ENCODE measurements around the gene SAAL1.
A peak's percentile ranks its signal among the peaks of the same experiment; 100 is the strongest.

The SAAL1 gene

DNA sequence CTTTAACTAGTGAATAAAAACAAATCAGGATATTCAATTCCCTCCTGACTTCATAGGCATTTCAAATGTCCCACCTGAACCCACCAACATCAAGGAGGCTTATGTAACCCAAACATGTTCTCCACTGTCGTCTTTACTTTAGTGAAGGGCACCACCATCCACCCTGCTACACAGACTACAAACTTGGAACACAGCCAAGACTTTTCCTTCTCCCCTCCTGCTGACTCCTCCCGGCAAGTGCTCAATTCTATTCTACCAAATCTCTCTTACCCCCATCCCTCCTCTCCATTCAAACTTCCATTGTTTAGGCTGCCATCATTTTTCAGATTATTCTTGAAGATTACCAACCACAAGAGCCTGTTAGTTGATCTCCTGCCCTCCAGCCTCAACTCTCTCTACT, 24.3 kb downstream of the SAAL1 start:
- no peak for DNase-seq

DNA sequence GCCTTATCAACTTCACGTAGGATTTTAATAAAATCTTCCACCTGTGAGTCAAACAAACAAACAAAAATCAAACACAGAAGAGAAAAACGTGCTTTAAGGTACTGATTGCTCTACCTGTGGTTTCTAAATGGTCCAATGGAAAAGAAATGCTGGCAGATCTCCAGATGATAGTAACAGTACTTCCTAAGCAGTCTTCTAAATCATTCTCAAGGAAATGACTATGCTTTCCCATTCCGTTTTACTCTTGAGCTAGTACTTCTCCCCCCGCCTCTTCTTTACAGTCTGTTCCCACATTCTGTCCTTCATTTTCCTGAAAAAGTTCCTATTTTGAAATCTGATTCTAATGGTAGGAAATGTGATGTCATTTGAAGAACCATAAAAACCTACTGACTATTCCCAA, 25.4 kb downstream of the SAAL1 start:
- DNase-seq: no peak

DNA sequence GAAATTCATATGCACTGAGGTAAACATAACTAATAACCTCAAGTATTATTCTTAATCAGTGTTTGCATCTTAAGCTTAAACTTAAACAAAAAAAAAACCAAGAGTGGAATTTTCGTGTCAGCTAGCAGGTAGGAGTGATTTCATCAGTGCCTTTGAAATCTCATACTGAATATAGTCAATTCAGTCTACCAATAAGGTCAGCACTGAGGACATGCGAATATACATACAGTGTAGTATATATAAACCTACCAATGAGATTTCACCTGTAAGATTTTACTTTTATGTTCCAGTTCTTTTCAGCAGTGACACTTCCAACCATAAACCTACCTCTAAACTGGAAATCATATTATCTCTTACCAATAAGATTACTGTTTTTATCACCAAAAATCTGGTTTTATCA, 27.0 kb downstream of the SAAL1 start:
- DNase-seq: no peak

DNA sequence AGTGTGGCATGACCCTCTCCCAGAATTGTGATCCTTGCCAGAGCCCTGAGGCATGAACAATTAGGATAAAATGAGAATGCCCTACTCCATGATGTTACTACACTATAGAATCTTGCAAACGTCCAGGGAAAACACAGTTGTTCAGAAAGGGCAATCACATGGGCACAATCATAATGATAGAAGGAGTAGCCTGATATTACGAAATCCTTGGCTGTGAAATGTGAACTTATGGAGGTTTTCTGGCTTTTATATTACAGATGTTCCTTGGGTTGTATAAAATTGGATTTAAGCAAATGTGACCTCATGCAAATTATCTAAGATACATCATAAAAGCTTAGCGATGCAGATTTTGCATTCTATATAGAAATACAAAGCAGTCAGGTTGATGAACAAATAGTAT, 30.4 kb downstream of the SAAL1 start:
- DNase-seq: no peak

DNA sequence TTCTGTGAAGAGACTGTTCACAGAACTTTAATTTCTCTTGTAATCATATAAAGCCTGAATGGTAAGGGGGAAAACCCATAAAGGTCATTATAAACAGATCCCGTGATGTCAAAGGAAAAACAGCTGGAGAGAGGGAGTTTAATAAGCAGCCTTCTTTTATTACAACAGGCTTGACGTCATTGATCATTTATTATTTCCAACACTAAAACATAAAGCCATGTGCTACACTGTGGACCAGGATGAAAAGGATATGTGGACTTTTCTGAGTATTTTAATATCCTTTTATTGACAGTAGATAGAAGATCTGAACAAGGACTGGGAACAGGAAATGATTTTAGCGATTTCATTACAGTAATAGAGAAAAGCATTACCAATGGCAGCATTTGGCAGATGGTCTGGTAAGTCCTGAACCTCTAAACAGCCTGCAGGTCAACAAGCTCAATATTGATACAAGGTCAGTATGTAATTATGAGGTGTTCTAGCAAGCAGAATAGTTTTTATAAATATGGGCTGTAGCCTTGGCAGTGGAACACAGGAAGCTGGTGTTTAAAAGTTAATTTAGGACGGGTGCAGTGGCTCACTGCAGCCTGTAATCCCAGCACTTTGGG, 34.7 kb downstream of the SAAL1 start:
- no peak for DNase-seq

DNA sequence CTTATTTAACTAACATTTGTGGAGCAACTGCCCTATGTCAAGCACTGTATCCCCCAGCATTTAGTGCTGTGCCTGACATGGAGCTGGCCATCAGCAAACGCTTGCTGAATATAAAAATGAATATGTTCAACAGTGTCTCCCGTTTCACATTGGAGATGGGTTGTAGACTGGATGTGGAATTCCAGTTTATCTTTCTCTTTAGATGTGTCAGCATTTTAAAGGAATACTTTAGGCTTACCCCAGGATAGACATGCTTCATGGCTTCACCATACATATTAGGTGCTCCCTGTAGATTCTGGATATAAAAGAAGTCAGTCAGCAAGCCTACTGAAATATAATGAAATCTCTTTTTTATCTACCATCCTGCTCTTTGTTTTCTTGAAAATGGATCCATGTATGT, 38.5 kb downstream of the SAAL1 start:
- DNase-seq: no peak

DNA sequence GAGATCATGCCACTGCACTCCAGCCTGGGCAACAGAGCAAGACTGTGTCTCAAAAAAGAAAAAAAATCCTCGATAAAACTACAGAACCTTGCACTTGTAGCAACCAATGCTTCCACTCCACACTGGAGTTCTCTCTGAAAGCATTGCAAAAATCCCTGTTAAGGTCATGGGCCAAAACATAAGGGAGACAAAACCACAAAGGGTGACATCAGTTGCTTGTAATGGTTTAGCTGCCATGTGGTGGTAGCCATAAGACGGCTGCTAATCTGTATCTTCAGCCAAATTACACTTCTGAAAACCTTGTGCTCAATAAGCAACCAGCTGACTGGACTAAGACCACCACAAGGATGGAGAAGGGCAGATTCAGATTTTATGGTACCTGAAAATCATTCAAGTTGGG, 39.3 kb downstream of the SAAL1 start:
- DNase-seq: no peak

DNA sequence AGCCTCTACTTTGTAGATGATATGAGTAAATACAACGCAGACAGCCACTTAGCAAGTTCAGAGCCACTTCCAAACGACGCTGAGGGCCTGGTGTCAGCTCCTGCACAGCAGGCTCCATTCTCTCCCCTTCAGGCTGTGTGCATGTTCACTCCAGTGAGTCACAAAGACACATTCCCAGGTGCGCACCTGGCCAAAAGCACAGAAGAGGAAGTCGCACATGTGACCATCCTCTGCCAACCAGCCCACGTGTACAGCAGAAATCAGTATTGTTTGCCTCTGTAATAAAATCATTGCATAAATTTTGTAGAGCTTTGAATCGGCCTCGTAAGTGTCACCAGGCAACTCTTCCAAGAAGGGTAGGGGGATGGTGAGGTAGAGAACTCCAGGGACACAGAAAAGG, 40.3 kb downstream of the SAAL1 start:
- DNase-seq: peak; percentile 15

DNA sequence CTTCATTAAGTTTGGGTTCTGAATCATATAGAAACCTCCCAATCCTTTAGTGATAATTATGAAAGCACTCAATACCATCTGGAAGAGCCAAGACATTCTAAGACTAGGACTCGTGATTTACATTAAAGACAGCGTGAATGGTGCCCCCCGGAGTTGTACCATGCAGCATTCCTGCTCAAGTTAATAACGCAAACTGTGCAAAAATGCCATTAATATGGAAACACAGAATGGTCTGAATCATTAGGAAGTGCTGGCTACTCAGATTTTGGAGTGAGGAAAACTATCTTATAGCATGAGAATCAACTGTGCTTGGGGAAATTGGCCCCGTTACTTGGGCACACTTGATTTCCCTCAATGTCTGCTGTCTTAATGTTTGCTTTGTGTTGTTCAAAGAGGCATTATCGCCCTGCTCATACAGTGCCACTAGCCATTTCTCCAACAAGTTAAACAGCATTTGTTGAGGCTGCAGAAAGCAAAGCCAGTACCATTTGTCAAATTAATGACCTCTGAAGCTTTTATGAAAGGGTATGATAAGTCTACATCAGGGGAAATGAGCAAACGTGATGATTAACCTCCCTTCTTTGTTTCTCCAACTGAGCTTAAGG, 41.3 kb downstream of the SAAL1 start:
- no peak for DNase-seq

DNA sequence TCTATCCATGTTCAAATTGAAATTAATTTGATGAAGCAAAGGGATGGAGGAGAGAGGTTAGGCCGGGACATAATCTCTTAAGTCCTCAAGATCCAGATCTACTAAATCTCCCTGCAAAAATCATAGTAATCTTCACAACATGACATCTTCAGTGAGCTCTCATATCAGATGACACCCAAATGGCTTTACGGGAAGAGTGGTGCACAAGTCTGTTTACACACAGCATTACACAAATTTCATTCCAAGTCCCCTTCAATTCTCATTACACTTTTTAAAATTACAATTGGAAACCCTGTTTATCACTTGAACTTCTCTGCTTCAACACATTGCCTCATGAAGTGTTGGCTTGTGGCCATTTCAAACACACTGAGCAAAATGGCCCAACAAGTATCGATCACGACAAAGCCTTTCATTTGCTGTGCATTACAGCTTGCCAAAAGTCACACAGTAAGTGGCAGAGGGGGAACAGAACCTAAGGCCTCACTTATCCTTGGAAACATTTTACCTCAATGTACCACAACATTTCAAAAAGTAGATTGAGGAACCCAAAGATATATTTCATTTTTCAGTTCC, 41.9 kb downstream of the SAAL1 start:
- DNase-seq: peak; percentile 54

DNA sequence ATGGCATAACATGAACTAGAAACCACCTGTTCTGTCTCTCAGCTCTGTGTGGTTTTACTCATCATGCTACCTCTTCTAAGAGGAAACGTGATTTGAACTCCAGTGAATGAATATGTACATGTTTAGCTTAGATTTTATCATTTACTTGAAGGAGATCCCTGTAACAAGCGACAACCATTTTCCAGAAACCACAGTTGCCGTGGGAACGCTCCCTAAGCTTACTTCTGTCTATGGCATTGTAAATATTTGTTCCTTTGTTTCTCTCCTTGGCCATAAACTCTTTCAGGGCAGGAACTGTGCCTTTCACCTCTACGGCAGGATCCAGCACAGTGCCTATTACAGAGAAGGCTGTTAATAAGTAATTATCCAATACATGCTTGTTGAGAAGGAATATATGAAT, 42.8 kb downstream of the SAAL1 start:
- no peak for DNase-seq

DNA sequence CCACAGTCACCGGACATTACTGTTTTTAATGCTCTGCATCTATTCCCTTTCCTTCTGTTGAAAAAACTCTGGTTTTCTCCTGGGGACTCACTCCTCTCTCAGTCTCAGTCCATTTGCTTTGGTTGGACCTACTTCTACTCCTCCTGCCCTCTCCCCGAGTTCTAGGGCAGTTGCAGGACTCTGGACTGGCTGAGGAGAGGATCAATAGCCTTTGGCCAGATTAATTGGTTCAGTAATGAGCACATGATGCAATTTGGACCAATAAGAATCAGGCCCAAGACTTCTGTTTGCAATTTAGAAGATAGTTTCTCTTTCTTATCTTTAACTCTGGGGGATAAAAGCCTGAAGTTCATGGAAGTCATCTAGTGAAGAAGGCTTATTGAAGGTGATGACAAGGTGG, 44.5 kb downstream of the SAAL1 start:
- no peak for DNase-seq

DNA sequence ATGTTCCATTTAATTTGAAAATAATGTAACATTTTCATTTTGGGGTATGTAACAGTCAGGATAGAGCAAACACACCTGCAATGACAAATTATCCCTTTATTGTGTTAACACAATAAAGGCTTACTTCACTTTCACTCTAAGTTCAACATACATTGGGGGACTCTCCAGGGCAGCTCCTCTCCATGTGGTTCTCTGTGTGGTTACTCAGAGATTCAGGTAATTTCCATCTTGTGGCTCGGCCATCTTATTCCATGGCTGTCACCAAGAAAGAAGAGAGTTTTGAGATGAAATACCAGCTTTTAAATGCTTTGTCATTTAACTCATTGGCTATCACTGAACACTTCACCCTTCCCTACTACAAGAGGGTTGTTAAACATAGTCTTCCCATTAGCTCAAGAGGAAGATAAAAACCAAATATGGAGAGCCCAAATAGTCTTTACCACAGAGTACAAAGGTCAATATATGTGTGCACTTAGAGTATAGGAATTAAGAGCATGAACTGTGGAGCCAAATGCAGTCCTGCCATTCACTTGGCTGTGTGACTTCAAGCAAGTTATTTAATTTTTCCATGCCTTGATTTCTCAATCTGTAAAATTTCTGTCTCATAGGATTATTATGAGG, 49.2 kb downstream of the SAAL1 start:
- no peak for DNase-seq

DNA sequence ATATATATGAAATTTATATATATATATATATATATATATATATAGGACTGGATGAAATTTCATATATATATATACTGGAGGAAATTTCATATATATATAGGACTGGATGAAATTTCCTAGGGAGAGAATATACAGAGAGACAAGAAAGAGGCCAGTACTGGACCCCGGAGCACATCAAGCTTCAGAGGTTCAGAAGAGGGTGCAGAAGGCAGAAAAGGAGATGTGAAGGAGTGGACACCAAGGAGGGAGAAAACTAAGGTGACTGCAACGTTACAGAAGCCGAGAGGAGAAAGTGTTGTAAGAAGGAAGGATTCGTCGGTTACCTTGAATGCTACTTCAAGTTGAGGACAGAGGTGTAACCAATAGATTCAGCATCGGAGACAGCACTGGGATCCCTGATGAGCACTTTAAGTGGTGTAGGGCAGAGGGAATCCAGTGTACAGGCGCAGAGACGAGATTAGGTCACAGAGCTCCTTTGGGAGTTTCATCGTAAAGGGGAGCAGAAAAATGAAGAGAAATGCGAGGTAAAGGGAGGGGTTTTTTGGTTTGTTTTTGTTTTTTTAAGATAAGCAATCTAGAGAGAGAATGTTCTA, 51.3 kb downstream of the SAAL1 start:
- no peak for DNase-seq

DNA sequence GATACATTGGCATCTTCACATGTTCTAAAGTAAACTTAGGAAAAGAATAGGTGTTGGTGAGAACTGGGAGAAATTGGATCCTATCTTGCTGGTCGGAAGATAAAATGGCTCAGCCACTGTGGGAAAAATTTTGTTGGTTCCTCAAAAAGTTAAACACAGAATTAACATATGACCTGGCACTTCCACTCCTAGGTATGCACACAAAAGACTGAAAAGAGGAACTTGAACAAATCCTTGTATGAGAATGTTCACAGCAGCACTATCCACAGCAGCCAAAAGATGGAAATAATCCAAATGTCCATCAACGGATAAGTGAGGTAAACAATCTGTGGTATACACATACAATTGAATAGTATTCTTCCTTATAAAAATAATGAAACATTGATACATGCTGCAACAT, 55.0 kb downstream of the SAAL1 start:
- DNase-seq: no peak

DNA sequence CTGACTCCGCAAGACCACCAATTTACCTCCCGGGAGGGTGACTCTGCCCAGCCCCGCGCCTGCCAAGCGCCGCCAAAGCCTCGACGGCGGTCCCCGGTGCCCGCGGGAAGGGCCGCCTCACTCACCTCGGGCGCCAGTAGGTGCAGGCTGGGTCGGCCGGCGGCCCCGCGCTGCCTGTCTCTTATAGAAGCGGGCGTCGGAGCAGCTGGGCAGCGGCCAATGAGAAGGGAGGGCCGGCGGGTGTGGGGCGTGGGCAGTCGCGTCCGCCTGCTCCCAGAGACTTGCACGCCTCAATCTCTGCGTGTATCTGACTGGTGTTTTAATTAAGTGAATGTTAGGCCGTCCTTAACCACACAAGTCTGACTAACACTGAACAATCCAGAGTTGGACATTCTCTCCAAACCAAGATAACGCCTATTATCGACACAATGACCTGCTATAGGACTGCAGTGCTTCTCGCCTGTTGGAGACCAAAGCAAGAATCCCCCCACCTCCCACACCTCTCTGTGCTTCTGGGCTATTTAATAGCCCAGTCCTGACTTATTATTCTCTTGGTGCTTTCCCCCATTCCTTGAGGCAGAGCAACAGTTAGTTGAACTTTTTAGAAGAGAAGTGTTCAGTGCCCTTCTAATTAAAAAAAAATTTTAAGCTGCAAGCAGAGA, 59.6 kb downstream of the SAAL1 start, which contains the start of gene TPH1:
Gene TPH1, minus strand, starts transcription at position 154 of the 662 bp plus-strand sequence. CDS start 5,507 bp downstream, outside the sequence.
- no peak for DNase-seq

DNA sequence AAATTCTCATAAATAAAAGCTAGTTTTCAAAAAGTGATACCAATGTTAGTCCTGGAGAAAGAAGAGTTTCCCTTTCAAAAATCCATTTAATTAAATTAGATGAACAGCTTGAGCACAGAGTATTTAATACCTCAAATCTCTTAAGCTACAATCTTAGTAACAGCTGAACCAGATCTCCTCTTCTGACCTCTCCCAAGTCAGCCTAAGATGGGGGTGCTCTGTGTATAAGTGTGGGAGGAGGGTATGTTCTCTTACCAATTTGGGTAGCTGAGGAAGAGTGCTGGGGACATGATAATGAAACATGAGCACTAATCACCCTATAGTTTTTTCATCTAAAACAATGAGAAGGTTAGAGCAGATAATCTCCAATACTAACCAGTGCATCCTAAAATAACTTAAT, 69.4 kb downstream of the SAAL1 start:
- no peak for DNase-seq
